ENCODE measurements around the gene BCL11A. TPM values are rescaled to one million over a fixed set of nuclear protein-coding genes. Genes with fewer than 3 reads are reported as not detected.

The BCL11A gene
- total and polyA plus RNA-seq, 2 experiments from 2014 or later, result 3.5 to 8.9 TPM

DNA sequence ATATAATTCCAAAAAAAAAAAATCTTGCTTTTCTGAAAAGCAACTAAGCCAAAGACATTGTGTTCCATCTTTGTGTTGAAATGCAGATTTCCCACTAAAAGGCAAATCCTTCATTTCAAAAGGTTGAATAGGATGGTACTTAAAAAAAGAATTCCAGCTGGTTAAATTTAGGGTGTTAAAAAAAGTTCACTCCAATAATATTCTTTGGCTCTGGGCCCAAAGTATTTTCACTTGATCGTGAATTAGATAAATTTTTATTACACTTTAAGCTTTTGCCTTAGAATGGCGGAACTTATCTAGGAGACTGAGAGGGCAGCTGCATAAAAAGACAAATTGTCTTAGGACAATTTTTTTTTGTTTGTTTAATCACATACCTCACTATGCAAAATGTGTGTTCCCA, 79.2 kb downstream of the BCL11A start:
- no peaks in the 10 kb centered on the region for H3K9me3 ChIP-seq (ENCODE audit: low read depth)
- H4K20me1 ChIP-seq (ENCODE audit: insufficient read depth), result no peaks in the 10 kb centered on the region
- 65 to 68% methylated on average over 2 of the region's 2 CpGs for WGBS, 2 experiments (ENCODE audit: low coverage in 1 of 2, low lambda C conversion rate in 2 of 2, missing lambda C conversion rate in 2 of 2)
- H3K79me2 ChIP-seq (ENCODE audit: insufficient read depth), result no peaks in the 10 kb centered on the region
- no peaks in the 10 kb centered on the region for H3K9me2 ChIP-seq (ENCODE audit: insufficient read depth)
- DNase-seq, result no peak
- no peak overlapping the region for H2AFZ ChIP-seq
- H3K36me3 ChIP-seq (ENCODE audit: low read depth), result no peaks in the 10 kb centered on the region
- 0 out of 2 replicates have a peak, but pooled peaks cover 3% of the 10 kb centered on the region for H3K4me1 ChIP-seq (ENCODE audit: insufficient read depth)
- no peak overlapping the region for H3K4me3 ChIP-seq
- TF ChIP-seq EZH2phosphoT487 (IDR thresholded peaks at IDR 0.05; ENCODE audit: insufficient read depth, low read depth), result no peak
- TF ChIP-seq EZH2 (IDR thresholded peaks at IDR 0.05; ENCODE audit: insufficient read depth, poor library complexity, severe bottlenecking), result no peak
- 0 out of 2 replicates have a peak, but pooled peaks cover 3% of the 10 kb centered on the region for H3F3A ChIP-seq (ENCODE audit: insufficient read depth)
- no peak overlapping the region for H3K9ac ChIP-seq
- H3K27me3 ChIP-seq (replicated peaks; ENCODE audit: insufficient read depth), result no peaks in the 10 kb centered on the region
- H3K4me2 ChIP-seq (ENCODE audit: unreplicated experiment), result no peak overlapping the region
- H3K27ac ChIP-seq, result no peak overlapping the region
- in situ Hi-C loops (cut with MboI), result no loop called here

- in situ Hi-C loops (cut with MboI), result no loop called here
- H3K27ac ChIP-seq, result no peak overlapping the region
- DNase-seq, result no peak
- H3K36me3 ChIP-seq (ENCODE audit: low read depth), result no peaks in the 10 kb centered on the region
- 75 to 82% methylated on average over 3 of the region's 3 CpGs for WGBS, 2 experiments (ENCODE audit: low coverage in 1 of 2, low lambda C conversion rate in 2 of 2, missing lambda C conversion rate in 2 of 2)
- H3K4me2 ChIP-seq (ENCODE audit: unreplicated experiment), result no peak overlapping the region
- peaks cover 11% of the 10 kb centered on the region; the same call in 1 of the 2 replicates for H3F3A ChIP-seq (ENCODE audit: insufficient read depth)
- peaks cover 10% of the 10 kb centered on the region; the same call in 1 of the 2 replicates for H3K4me1 ChIP-seq (ENCODE audit: insufficient read depth)
- no peak overlapping the region for H3K9ac ChIP-seq
- TF ChIP-seq EZH2phosphoT487 (IDR thresholded peaks at IDR 0.05; ENCODE audit: insufficient read depth, low read depth) (no peak), EZH2 (IDR thresholded peaks at IDR 0.05; ENCODE audit: insufficient read depth, poor library complexity, severe bottlenecking) (no peak)
- no peaks in the 10 kb centered on the region for H4K20me1 ChIP-seq (ENCODE audit: insufficient read depth)
- H2AFZ ChIP-seq, result no peak overlapping the region
- no peaks in the 10 kb centered on the region for H3K27me3 ChIP-seq (replicated peaks; ENCODE audit: insufficient read depth)
- H3K9me3 ChIP-seq (ENCODE audit: low read depth), result no peaks in the 10 kb centered on the region
- H3K79me2 ChIP-seq (ENCODE audit: insufficient read depth), result no peaks in the 10 kb centered on the region
- H3K4me3 ChIP-seq, result no peak overlapping the region
- no peaks in the 10 kb centered on the region for H3K9me2 ChIP-seq (ENCODE audit: insufficient read depth)
These were observed 79.9 kb downstream of the BCL11A start for GRCh38 chr2:60473546-60473945.

GRCh38 chr2:60472663-60473289, 80.7 kb downstream of the BCL11A start:
- H3K9me3 ChIP-seq (ENCODE audit: low read depth), result no peaks in the 10 kb centered on the region
- WGBS, 2 experiments (ENCODE audit: low coverage in 1 of 2, low lambda C conversion rate in 2 of 2, missing lambda C conversion rate in 2 of 2), result 85 to 90% methylated on average over 5 of the region's 5 CpGs
- no peak overlapping the region for H3K27ac ChIP-seq
- H3K4me3 ChIP-seq, result no peak overlapping the region
- no peak overlapping the region for H3K4me2 ChIP-seq (ENCODE audit: unreplicated experiment)
- no peak for DNase-seq
- H3K4me1 ChIP-seq (ENCODE audit: insufficient read depth), result peaks cover 14% of the 10 kb centered on the region; the same call in 1 of the 2 replicates
- TF ChIP-seq EZH2 (IDR thresholded peaks at IDR 0.05; ENCODE audit: insufficient read depth, poor library complexity, severe bottlenecking), result no peak
- TF ChIP-seq EZH2phosphoT487 (IDR thresholded peaks at IDR 0.05; ENCODE audit: insufficient read depth, low read depth), result no peak
- no peaks in the 10 kb centered on the region for H3K36me3 ChIP-seq (ENCODE audit: low read depth)
- no peaks in the 10 kb centered on the region for H3K27me3 ChIP-seq (replicated peaks; ENCODE audit: insufficient read depth)
- H2AFZ ChIP-seq, result no peak overlapping the region
- H3K9me2 ChIP-seq (ENCODE audit: insufficient read depth), result no peaks in the 10 kb centered on the region
- peaks cover 16% of the 10 kb centered on the region for H3F3A ChIP-seq (ENCODE audit: insufficient read depth)
- in situ Hi-C loops (cut with MboI), result no loop called here
- no peaks in the 10 kb centered on the region for H4K20me1 ChIP-seq (ENCODE audit: insufficient read depth)
- no peak overlapping the region for H3K9ac ChIP-seq
- no peaks in the 10 kb centered on the region for H3K79me2 ChIP-seq (ENCODE audit: insufficient read depth)

GRCh38 chr2:60472041-60472440, 81.4 kb downstream of the BCL11A start:
- no peak for DNase-seq
- H3K27ac ChIP-seq, result no peak overlapping the region
- no peaks in the 10 kb centered on the region for H3K9me2 ChIP-seq (ENCODE audit: insufficient read depth)
- H3K9me3 ChIP-seq (ENCODE audit: low read depth), result no peaks in the 10 kb centered on the region
- H3K9ac ChIP-seq, result no peak overlapping the region
- H4K20me1 ChIP-seq (ENCODE audit: insufficient read depth), result no peaks in the 10 kb centered on the region
- peaks cover 16% of the 10 kb centered on the region for H3F3A ChIP-seq (ENCODE audit: insufficient read depth)
- no peaks in the 10 kb centered on the region for H3K27me3 ChIP-seq (replicated peaks; ENCODE audit: insufficient read depth)
- peaks cover 14% of the 10 kb centered on the region; the same call in 1 of the 2 replicates for H3K4me1 ChIP-seq (ENCODE audit: insufficient read depth)
- TF ChIP-seq EZH2phosphoT487 (IDR thresholded peaks at IDR 0.05; ENCODE audit: insufficient read depth, low read depth) (no peak), EZH2 (IDR thresholded peaks at IDR 0.05; ENCODE audit: insufficient read depth, poor library complexity, severe bottlenecking) (no peak)
- no peaks in the 10 kb centered on the region for H3K79me2 ChIP-seq (ENCODE audit: insufficient read depth)
- no peak overlapping the region for H3K4me3 ChIP-seq
- no peaks in the 10 kb centered on the region for H3K36me3 ChIP-seq (ENCODE audit: low read depth)
- 68 to 85% methylated on average over 5 of the region's 5 CpGs for WGBS, 2 experiments (ENCODE audit: low coverage in 1 of 2, low lambda C conversion rate in 2 of 2, missing lambda C conversion rate in 2 of 2)
- no peak overlapping the region for H3K4me2 ChIP-seq (ENCODE audit: unreplicated experiment)
- H2AFZ ChIP-seq, result no peak overlapping the region
- in situ Hi-C loops (cut with MboI), result no loop called here

All from GM23248 (cell line).